NK-92 (cell line): ENCODE results near the gene PRKN.

Source experiments
- DNase-seq: peaks from one replicate; lab custom pipeline; 2025; ENCODE audit not compliant: unreplicated experiment; lab: John Stamatoyannopoulos, UW

The PRKN gene

DNA sequence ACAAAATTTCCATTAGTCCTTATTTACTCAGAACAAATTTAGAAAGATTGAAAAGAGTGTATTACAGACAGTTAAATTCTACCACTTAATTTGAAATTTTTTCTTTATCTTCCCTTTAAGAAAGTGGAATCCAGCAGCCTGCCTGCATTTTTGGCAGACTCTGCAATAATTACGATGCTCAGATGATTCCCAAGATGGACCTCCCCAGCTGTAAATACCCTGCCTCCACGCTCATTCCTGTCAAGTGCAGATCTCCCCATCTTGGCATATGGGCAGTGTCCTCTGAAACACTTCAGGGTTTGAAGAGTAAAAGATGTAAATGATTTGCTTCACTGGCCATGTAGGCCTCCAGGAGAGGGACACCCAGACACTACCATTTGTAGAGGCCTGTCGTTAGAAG is 471.2 kb downstream of the PRKN start:
- no peak for DNase-seq

DNA sequence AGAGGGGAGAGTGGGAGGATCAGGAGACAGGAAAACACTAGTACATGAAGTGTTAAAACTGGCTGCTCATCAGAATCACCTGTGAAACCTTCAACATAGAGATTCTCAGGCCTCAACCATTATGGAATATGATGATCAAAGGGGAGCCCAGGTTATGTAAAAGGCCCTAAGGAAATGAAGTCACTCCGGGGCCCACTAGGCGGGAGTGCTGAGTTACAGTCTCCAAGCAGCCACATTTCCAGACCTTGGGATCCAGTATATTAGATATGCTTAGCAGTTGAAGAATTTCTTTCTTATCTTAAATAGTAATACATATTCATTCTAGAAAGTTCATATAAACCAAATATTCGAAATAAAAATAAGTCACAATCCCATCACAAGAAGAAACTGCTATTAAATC is 476.3 kb downstream of the PRKN start:
- no peak for DNase-seq

DNA sequence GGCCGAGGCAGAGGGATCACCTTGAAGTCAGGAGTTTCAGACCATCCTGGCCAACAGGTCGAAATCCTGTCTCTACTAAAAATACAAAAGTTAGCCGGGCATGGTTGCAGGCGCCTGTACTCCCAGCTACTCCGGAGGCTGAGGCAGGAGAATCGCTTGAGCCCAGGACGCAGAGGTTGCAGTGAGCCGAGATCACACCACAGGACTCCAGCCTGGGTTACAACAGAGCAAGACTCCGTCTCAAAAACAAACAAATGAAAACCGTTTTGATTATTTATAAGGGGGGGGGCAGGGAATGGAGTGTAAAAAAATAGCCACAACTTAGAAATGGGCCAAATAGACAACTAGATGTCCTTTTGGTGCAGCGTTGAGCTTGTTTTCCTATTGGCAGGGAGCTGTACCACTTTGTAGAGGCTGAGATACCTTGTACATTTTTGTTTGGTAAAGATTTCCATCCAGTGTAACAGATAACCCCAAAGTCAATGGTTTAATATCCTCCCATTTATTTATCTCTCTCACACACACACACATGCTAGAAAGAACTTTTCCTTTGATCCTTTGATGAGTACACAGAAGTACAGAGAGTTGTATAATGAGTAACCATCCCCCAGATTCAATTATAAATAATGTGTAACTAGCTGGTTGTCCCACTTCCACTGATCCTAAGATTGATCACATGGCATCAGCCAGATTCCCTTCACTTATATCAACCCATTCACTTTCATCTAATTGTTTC is 477.5 kb downstream of the PRKN start:
- no peak for DNase-seq

DNA sequence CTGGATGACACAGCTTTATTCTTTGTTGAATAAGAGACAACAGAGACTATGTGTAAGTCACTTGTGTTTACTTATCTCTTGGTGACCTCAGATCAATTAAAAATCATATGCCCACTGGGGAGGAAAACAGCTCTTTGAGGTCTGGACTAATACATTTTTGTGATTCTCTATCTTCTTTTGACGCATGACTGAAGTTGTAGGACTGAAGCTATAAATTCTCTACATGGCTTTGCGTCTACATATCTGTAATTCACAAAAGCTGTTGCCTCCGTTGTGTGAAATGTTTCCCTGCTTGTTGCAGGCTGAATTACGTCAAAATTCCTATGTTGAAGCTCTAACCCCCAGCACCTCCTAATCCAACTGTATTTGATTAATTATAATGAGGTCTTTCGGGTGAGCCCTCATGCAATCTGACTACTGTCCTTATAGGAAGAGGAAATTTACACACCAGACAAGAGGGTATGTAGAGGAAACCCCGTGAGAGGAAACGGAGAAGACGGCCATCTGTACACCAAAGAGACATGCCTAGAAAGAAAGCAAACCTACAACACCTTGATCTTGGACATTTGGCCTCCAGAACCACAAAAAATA is 481.6 kb downstream of the PRKN start:
- no peak for DNase-seq

DNA sequence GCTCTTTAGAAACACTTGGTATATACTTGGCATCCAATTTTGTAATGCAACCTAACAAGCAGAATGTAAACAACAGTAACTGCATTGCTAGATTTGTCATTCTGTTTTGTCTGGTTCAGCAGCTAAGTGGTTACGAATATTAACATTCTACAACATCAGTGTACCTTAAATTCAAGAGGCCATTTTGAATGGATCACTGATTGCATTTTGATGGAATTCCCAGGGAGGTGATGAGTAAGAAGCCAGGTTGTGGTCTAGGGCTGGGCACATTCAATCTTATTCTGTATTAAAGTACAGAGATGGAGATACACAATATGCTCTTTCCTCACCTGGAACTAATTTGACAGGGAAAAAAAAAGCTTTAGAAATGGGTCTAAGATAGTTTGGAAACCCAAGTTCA is 483.5 kb downstream of the PRKN start:
- no peak for DNase-seq

DNA sequence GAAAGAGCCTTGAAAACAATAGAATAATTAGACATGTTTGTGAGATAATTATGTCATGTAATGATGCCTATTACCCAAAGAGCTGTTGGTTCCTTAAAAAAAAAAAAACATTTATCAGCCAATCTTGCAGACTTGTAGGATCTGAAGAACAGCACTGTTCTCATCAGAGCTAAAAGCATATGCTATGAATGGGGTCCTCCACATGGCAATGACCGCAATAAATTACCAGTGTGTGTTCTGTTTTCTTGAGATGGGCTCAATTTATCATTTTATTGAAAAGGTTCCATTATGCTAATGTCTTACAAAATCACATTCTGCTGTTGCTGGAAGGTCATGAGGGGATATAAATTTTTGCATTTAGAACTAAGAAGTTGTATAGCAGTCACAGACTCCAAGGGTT is 484.7 kb downstream of the PRKN start:
- DNase-seq: no peak

DNA sequence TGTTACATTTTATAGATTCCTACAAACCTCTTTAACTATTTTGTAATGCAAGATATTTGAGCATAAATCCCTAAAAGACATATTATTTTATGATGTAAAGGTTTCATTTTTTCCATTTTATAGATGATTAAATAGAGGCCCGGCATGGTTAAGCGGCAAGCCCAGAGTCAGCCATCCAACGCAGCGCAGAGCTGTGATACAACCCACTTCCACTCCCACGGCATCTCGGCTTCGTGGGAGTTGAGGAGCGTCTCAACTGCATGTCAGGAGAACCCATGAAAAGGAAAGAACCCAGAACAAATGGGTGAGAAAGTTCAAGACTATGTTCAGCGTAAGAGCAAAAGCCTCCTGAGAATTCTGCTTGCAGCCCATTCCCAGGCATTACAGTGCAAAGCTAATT is 488.2 kb downstream of the PRKN start:
- no peak for DNase-seq

DNA sequence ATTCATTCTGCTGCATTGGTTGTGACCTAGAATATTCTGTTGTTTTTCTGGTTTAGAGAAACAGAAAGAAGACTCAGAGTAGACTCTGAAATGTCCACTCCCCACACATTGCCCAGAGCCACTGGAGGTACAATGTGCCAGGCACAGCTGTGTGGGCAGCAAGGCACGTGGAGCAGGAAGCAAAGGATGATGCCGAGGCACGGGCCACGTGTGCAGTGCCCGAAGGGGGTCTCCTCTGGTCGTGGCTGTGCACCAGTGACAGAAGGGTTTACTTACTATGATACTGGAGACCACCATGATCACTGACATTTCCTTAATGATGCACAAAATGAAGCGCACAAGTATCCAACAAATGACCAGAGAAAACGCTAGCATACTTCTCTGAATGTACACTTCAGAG is 488.9 kb downstream of the PRKN start:
- DNase-seq: no peak

DNA sequence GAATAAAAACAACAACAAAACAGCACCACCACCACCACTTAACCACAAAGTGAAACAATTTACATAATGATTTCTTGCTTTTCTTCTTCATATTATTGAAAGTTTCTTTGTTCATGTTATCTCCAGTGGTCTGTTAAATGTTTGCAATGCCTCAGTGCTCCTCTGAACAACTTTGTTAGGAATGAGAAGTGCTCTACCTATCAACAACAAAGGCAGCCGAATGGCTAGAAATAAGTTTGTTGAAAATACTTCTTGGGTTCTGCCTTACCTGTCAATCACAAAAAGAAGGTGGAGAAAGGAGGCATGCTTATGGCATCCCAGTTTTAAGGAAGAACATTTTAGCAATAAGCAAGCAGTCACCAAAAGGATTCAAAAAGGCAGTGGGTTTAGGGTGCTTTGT is 490.2 kb downstream of the PRKN start:
- DNase-seq: no peak

DNA sequence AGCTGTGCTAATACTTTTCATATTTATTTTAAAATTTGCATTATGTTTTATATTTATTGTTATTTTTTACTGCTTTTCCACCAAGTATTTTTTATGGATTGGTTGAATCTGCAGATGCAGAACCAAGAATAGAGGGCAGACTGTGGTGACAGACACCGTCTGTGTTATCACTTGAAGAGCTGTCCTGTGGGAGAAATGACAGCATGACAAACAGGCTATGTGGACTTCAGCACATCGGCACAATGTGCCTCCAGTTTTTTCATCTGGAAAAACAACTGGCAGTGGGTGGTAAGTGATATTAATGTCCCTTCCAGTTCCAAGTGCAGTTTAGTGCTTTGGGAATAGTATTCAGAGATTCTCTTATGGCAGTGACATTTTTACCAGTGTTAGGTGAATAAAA is 492.9 kb downstream of the PRKN start:
- no peak for DNase-seq

DNA sequence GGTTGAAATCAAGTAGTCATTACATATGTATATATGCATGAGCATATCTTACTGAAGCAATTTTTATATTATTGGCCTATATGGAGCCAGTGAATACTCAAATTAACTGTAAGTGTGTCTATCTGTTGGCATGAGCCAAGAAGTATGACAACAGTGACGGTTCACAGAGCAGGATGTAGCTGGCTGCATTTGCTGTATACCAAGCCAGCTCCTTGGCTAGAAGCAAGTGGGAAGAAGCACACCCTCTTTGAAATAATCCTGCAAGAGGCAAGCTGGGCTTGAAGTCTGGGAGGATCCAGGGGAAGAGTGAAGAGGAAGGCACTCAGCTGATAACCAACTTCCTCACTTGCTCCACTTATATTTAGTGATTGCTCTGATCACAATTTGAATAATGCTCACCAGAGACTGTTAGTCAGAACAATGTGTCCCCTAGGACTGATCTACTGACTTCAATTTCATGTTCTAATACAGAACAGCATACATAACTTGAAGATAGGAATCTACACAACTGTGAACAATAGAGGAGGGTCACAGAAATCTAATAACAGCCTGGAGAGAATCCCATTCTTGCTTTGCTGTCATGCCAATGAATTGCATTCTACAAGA is 497.3 kb downstream of the PRKN start:
- no peak for DNase-seq

DNA sequence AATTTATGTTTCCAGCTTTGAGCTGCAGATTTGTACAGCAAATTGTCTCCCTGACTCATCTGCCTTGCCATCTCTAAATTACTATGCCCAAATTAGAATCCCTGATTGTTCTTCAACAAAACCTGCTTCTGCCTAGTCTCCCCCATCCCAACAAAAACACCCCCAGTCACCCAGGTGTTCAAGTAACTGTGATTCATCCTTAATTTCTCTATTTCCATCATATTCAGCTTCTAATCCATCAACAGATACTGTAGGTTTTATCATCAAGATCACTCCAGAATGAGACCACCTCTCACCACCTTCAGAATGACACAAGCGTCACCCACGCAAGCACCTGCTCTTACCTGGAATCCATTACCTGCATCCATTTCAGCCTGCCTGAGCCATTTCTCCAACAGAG is 498.5 kb downstream of the PRKN start:
- no peak for DNase-seq

DNA sequence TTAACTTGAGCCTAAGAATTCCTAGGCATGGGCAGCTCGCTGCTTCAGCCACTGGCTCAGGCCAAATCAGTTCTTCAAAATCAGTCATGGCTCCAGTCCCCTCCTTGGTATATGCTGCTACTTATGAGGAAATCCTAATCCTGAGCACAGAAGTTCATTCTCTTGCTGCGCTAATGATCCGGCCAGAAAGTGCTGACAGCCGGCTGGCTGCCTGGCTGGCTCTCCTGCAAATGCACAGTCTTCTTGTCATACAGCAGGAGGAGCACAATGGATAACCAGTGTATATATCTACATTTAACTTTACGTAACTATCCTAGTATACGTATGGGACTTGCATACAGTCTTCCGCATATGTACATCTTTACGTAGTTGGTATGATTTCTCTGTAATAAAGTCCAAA is 500.8 kb downstream of the PRKN start:
- no peak for DNase-seq

DNA sequence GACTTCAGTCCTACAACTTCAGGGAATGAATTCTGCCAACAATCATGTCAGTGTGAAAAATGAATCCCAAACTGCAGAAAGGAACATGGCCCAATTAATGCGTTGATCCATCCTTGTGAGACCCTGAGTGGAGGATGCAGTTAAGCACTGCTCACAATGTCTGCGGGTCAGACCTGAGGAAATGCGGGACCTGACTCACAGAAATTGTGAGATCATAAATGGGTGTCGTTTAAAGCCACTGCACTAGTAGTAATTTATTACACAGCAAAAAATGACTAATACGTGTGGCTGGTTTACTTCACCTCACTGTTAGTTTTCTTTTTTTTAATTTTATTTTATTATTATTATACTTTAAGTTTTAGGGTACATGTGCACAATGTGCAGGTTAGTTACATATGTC is 505.0 kb downstream of the PRKN start:
- no peak for DNase-seq

DNA sequence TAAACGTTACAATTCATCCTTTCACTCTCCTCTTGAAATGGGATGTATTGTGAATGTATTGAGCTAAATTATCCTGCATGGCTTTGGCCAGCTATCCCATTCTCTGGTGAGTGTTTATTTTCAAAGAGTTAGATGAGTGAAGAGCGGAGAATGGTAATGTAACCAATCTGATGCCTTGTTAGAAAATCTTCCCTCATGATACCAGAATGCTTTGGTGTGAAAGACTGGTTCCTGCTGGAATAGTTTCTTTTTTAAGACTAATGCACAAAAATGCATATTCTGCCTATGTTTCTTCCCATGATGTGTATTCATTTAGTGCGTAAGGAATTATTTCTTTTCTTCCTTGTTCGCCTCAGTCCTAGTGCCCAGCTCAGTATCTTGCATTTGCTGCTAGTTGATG is 506.7 kb downstream of the PRKN start:
- DNase-seq: no peak

DNA sequence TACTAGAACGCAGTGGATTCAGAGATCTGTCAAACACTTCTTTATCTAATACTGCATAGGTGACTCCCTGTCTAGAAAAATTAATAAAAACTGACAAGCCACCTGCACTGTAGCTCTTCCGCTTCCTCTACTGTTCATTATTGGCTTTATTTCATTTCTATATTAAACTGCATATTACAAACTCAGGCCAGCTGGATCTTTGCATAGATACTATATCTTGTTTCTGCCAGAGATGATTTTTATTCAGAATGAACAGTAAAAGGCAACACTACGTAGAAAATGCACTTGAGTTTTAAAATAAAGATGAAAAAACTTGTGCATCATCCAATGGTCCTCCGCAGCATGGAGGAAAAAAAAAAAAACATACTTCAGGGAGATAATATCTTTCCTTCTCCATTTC is 508.3 kb downstream of the PRKN start:
- DNase-seq: no peak

DNA sequence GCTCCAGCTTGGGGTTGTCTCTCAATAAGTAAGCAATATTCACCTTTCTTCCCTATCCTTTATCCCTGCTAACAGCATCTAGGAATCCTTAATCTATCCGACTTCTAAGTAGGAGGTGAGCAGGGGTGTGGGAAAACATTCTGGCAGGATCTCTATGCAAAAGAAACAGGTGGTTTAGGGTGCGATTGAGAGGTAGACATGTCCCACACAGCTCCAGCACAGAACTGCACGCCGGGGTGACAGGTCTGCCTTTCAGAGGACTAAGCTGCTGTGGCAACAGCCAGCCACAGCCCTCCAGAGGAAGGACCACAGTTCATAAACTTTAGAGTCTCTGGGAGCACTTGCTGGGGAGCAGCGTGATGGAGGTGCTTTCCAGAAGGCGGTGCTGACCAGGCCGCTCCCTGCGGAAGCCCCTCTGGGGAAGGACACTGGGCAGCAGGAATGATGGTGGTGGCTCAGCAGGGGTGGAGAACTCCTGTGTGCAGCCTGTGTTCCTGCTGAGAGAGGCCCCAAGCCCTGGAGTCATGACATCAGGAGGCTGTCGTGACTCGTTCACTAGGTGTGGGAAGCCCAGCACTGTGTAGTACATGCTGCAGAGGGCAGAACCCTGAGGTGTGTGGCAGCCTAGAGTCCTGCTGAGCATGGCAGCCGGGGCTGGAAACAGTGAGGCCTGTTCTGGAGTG is 509.6 kb downstream of the PRKN start:
- no peak for DNase-seq

DNA sequence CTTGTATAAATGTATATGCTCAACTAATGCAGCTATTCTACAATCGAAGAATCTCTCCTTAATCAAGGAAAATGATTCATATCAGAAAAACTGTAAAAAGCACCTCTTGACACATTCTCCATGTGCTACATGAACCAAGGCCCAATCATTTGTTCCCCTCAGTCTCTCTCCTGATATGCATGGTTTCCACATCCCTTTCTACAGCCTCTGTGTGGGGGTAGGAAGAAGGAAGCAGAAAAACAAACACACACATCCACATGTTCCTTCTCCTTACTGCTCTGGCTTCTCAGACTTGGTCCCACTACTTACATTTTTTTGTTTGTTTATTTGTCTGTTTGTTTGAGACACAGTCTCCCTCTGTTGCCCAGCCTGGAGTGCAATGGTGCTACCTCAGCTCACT is 510.5 kb downstream of the PRKN start:
- DNase-seq: no peak

DNA sequence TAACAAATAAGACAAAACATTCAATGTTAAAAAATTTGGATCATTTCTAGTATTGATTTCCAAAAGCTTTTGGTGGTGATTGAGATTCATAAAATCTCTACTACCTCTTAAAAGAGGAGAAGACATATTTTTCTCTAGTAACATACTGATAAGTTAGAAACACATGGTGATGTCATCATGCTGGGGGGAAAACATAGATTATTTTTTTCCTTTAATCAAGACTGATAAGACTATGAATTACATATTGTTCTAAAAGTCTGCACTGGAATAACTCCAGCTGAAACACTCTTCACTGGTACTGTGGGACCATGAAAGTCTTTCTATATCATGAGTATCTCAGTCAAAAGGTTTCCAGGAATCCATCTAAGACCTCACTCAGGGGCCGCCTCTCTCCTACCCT is 515.8 kb downstream of the PRKN start:
- no peak for DNase-seq

DNA sequence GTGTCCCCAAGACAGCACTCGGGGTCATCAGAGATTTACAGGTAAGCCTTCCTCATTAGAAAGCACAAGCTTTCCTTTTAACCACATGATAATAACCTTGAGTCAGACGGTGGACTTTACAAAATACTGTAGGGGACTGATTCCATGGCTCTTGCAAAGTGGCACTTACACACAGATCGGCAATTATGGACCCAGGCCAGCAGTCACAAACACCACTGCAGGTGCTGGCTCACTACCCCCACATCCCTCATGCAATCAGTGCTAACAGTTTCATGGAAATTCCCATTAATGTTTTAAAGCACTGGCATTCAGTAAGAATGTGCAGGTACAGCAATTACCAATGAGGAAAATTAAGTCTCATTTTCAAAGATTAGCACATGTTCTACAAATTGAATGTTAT is 516.5 kb downstream of the PRKN start:
- DNase-seq: no peak

DNA sequence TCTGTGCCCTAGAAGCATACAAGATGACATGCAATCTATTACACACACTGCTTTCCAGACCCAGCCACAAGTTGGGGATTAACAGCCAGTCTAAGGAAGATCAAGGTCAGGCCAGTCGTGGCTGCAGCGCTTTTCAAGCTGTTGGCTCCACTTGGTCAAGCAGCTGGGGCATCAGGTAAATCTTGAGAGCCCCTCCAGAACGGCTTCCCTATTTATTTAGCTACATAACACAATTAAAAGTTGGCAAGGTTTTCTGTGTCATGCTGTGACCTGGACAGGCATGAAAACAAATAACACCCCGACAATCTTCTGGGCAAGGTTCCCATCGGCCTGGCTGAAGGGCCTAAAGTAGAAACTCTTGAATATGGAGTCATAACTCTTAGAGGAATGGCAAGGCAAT is 524.3 kb downstream of the PRKN start:
- no peak for DNase-seq
